GM23338 (cell line): ENCODE results near the gene CYTL1. TPM values are rescaled to one million over a fixed set of nuclear protein-coding genes. Genes with fewer than 3 reads are reported as not detected.
A peak's percentile ranks its signal among the peaks of the same experiment; 100 is the strongest.

Source experiments
- ATAC-seq: fragments of 200-7000 bp; cut with Tn5 transposase; 3 replicates; pipeline ENCODE4 v1.9.1; 2020
- DNase-seq: peaks from one replicate; pipeline ENCODE4 v3.0.0-alpha.2; 2015; ENCODE audit warnings: low spot score
- H2AFZ ChIP-seq: fragments of 200-600 bp; sonication (generic); 2 replicates; pipeline ENCODE4 v1.8.0; 2016; ENCODE audit warnings: antibody characterized with exemption, mild to moderate bottlenecking, moderate library complexity
- H3F3A ChIP-seq: fragments of 200-600 bp; sonication (generic); replicated peaks from 2 replicates; pipeline ENCODE4 v1.8.0; 2017; ENCODE audit warnings: antibody characterized with exemption, mixed run types, low read depth
- H3K27ac ChIP-seq: fragments of 200-600 bp; sonication (generic); 2 replicates; pipeline ENCODE4 v1.6.1; 2016; ENCODE audit warnings: low read depth
- H3K27me3 ChIP-seq: fragments of 200-600 bp; sonication (generic); 2 replicates; pipeline ENCODE4 v1.8.0; 2016; ENCODE audit warnings: mild to moderate bottlenecking, mixed run types, moderate library complexity; ENCODE audit not compliant: insufficient read depth
- H3K36me3 ChIP-seq: fragments of 200-600 bp; sonication (generic); 2 replicates; pipeline ENCODE4 v1.8.0; 2016; ENCODE audit warnings: mild to moderate bottlenecking; ENCODE audit not compliant: insufficient read depth
- H3K4me1 ChIP-seq: fragments of 200-600 bp; sonication (generic); 2 replicates; pipeline ENCODE4 v1.8.0; 2016; ENCODE audit warnings: mild to moderate bottlenecking, moderate library complexity; ENCODE audit not compliant: insufficient read depth
- H3K4me2 ChIP-seq: fragments of 200-600 bp; sonication (generic); 2 replicates; pipeline ENCODE4 v1.7.1; 2017; ENCODE audit warnings: mixed run types
- H3K4me3 ChIP-seq: fragments of 200-600 bp; sonication (generic); 2 replicates; pipeline ENCODE4 v1.6.1; 2016; ENCODE audit warnings: mixed run types
- H3K79me2 ChIP-seq: fragments of 200-600 bp; sonication (generic); replicated peaks from 2 replicates; pipeline ENCODE4 v1.8.0; 2017; ENCODE audit warnings: mild to moderate bottlenecking; ENCODE audit not compliant: insufficient read depth
- H3K9me2 ChIP-seq: fragments of 200-600 bp; sonication (generic); 2 replicates; pipeline ENCODE4 v1.8.0; 2017; ENCODE audit not compliant: insufficient read depth
- H4K20me1 ChIP-seq: fragments of 200-600 bp; sonication (generic); replicated peaks from 2 replicates; pipeline ENCODE4 v1.8.0; 2017; ENCODE audit warnings: mild to moderate bottlenecking; ENCODE audit not compliant: insufficient read depth
- H3K27ac Mint-ChIP-seq: 2 replicates; pipeline ENCODE4 v1.8.0; 2020; ENCODE audit warnings: inconsistent platforms, mild to moderate bottlenecking, moderate library complexity, mixed read lengths
- H3K27me3 Mint-ChIP-seq: 3 replicates; pipeline ENCODE4 v1.8.0; 2022; ENCODE audit warnings: low read depth, mild to moderate bottlenecking, moderate library complexity, mixed read lengths, inconsistent platforms; ENCODE audit not compliant: insufficient read depth, poor library complexity
- H3K36me3 Mint-ChIP-seq: 3 replicates; pipeline ENCODE4 v1.8.0; 2021; ENCODE audit warnings: low read depth, mild to moderate bottlenecking, inconsistent platforms, moderate library complexity, mixed read lengths
- H3K4me1 Mint-ChIP-seq: 3 replicates; pipeline ENCODE4 v1.8.0; 2020; ENCODE audit warnings: mild to moderate bottlenecking, inconsistent platforms, mixed read lengths
- H3K4me3 Mint-ChIP-seq: 3 replicates; pipeline ENCODE4 v1.8.0; 2021; ENCODE audit warnings: moderate library complexity, mild to moderate bottlenecking, inconsistent platforms, mixed read lengths
- H3K9me3 Mint-ChIP-seq: 3 replicates; pipeline ENCODE4 v1.8.0; 2020; ENCODE audit warnings: moderate library complexity, mild to moderate bottlenecking, inconsistent platforms, mixed read lengths
- CTCF ChIP-seq, 2 experiments: fragments of 200-600 bp in 1 of 2; sonication (generic) in 1 of 2; conservative IDR thresholded peaks; 2 replicates each; pipeline versions ENCODE4 v1.5.1 to v1.6.1; 2016 to 2017; ENCODE audit warnings: antibody characterized with exemption in 2 of 2, low read depth in 2 of 2, mild to moderate bottlenecking in 2 of 2, moderate library complexity in 1 of 2
- EZH2 ChIP-seq: fragments of 200-600 bp; sonication (generic); IDR thresholded peaks from one replicate; pipeline ENCODE4 v1.8.0; 2017; ENCODE audit warnings: antibody characterized with exemption, mild to moderate bottlenecking, low read depth; ENCODE audit not compliant: unreplicated experiment
- EZH2phosphoT487 ChIP-seq: fragments of 200-600 bp; sonication (generic); IDR thresholded peaks from one replicate; pipeline ENCODE4 v1.8.1; 2018; ENCODE audit warnings: antibody characterized with exemption; ENCODE audit not compliant: unreplicated experiment
- JUNB ChIP-seq: IDR thresholded peaks from one replicate; pipeline ENCODE4 v1.6.1; 2016; ENCODE audit warnings: antibody characterized with exemption; ENCODE audit not compliant: unreplicated experiment
- POLR2AphosphoS5 ChIP-seq: IDR thresholded peaks from 2 replicates; pipeline ENCODE4 v1.6.1; 2016; ENCODE audit warnings: antibody characterized with exemption, low read depth
- ZNF114 ChIP-seq: fragments of 250-450 bp; sonication (Bioruptor Pico); IDR thresholded peaks from 2 replicates; pipeline ENCODE4 v1.5.0; 2020; ENCODE audit warnings: mild to moderate bottlenecking, moderate library complexity
- ZNF331 ChIP-seq: fragments of 250-450 bp; sonication (Bioruptor Pico); IDR thresholded peaks from 2 replicates; pipeline ENCODE4 v1.5.0; 2020; ENCODE audit warnings: low read depth, mild to moderate bottlenecking, moderate library complexity
- polyA plus RNA-seq: library from polyadenylated mRNA; unstranded; fragments of >200 nt; fragmentation: Nextera tagmentation; extraction: Ambion mirVana; gene quantifications from 2 replicates; pipeline ENCODE4 v1.2.1, GENCODE V29; 2016
- total RNA-seq: library from RNA; depleted of rRNA; stranded (reverse); fragments of >200 nt; shearing (Covaris generic); gene quantifications from 2 replicates; pipeline ENCODE4 v1.2.3, GENCODE V29; 2014
- TF ChIP-seq, protein P1 (sequence below): IDR thresholded peaks from one replicate; pipeline ENCODE4 v1.6.1; 2018; ENCODE audit warnings: antibody characterized with exemption; ENCODE audit not compliant: unreplicated experiment

The CYTL1 gene
- total and polyA plus RNA-seq, 2 experiments from 2014 or later = 12.6 to 17.6 TPM

DNA sequence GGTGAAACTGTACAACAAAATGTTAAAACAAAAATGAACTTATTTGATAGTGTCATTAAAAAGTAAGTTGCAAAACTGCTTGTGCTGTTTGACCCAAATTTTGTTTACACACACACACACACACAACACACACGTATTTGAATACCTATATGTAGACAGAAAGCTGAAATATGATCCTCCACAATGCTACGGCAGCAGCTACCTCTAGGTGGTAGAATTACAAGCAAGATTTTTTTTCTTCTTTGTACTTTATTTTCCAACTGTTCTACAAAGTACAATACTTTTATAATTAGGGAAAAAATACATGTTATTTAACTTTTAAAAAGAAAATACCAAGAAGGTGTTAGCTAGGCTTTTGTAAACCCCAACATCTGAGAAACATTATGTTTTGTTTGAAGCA lies 1.2 kb downstream of the CYTL1 start:
- H4K20me1 ChIP-seq = no peaks in the 10 kb centered on the region
- no peaks in the 10 kb centered on the region for H3F3A ChIP-seq
- H3K79me2 ChIP-seq = no peaks in the 10 kb centered on the region
- H3K27me3 ChIP-seq = no peaks in the 10 kb centered on the region
- no peak overlapping the region for H2AFZ ChIP-seq
- peaks cover 3% of the 10 kb centered on the region for H3K27me3 Mint-ChIP-seq
- peak overlapping the region; percentile 77 for H3K4me2 ChIP-seq
- TF ChIP-seq, protein P1, sequence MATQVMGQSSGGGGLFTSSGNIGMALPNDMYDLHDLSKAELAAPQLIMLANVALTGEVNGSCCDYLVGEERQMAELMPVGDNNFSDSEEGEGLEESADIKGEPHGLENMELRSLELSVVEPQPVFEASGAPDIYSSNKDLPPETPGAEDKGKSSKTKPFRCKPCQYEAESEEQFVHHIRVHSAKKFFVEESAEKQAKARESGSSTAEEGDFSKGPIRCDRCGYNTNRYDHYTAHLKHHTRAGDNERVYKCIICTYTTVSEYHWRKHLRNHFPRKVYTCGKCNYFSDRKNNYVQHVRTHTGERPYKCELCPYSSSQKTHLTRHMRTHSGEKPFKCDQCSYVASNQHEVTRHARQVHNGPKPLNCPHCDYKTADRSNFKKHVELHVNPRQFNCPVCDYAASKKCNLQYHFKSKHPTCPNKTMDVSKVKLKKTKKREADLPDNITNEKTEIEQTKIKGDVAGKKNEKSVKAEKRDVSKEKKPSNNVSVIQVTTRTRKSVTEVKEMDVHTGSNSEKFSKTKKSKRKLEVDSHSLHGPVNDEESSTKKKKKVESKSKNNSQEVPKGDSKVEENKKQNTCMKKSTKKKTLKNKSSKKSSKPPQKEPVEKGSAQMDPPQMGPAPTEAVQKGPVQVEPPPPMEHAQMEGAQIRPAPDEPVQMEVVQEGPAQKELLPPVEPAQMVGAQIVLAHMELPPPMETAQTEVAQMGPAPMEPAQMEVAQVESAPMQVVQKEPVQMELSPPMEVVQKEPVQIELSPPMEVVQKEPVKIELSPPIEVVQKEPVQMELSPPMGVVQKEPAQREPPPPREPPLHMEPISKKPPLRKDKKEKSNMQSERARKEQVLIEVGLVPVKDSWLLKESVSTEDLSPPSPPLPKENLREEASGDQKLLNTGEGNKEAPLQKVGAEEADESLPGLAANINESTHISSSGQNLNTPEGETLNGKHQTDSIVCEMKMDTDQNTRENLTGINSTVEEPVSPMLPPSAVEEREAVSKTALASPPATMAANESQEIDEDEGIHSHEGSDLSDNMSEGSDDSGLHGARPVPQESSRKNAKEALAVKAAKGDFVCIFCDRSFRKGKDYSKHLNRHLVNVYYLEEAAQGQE = no peak
- TF ChIP-seq ZNF331 (CRISPR knock-in tag) (no peak), CTCF (conservative IDR thresholded peaks at IDR 0.05; ENCODE audit: low read depth in 2 of 2) (0 out of 4 replicates have a peak, but pooled peaks of 1 of the 2 experiments have one; percentile 9), POLR2AphosphoS5 (no peak)
- H3K9me2 ChIP-seq = no peaks in the 10 kb centered on the region
- no peak overlapping the region for H3K27ac ChIP-seq
- peaks cover 8% of the 10 kb centered on the region for H3K4me1 Mint-ChIP-seq
- H3K27ac Mint-ChIP-seq = no peak overlapping the region
- peak overlapping the region; percentile 56; the same call in 1 of the 2 replicates for H3K4me3 ChIP-seq
- H3K36me3 ChIP-seq = no peaks in the 10 kb centered on the region
- H3K4me1 ChIP-seq = peaks cover 11% of the 10 kb centered on the region; the same call in 1 of the 2 replicates
- H3K4me3 Mint-ChIP-seq = no peak overlapping the region
- ATAC-seq = no peak
- no peaks in the 10 kb centered on the region for H3K36me3 Mint-ChIP-seq
- DNase-seq = no peak
- H3K9me3 Mint-ChIP-seq = no peaks in the 10 kb centered on the region; the same call in 2 of the 3 replicates

DNA sequence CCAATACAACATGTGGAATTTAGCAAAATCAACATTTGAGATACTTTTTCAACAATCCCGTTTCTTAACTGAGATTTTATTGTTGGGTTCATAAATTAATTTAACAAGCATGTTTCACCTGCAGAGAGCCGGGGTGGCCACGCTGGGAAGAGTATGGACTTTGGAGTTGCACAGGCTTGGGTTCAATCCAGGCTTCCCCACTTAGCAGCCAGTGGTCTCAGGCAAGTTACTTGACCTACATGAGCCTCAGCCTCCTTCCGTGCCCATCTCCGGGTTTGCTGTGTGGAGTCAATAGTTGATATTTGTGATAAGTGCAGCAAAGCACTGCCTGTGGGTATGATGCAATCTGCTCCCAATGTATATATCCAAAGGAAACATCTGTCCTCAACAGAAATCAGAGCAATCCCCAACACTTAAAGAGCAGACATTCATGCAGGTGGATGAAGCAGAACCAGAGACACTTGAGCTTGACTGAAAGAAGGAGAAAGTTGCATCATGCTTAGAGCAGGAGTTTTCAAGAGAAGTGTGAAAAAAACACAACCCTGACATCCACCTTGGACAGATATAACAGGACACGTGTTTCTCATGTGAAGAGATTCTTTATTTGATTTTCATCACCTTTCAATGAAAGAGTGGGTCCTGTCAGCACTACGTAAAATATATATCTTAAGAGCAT lies 5.1 kb downstream of the CYTL1 start:
- ATAC-seq (no peak), DNase-seq (no peak)
- no peaks in the 10 kb centered on the region for H3K9me2 ChIP-seq
- no peak overlapping the region for H2AFZ ChIP-seq
- no peaks in the 10 kb centered on the region for H3K36me3 Mint-ChIP-seq
- no peaks in the 10 kb centered on the region for H3K79me2 ChIP-seq
- 0 out of 2 replicates have a peak, but pooled peaks cover 2% of the 10 kb centered on the region for H4K20me1 ChIP-seq
- no peak overlapping the region for H3K27ac ChIP-seq
- H3K4me3 Mint-ChIP-seq = no peak overlapping the region
- no peaks in the 10 kb centered on the region for H3F3A ChIP-seq
- no peaks in the 10 kb centered on the region for H3K36me3 ChIP-seq
- no peak overlapping the region; the same call in 1 of the 2 replicates for H3K27ac Mint-ChIP-seq
- H3K27me3 Mint-ChIP-seq = peaks cover 3% of the 10 kb centered on the region
- H3K4me3 ChIP-seq = no peak overlapping the region
- peaks cover 8% of the 10 kb centered on the region for H3K4me1 Mint-ChIP-seq
- H3K4me1 ChIP-seq = peaks cover 7% of the 10 kb centered on the region; the same call in 1 of the 2 replicates
- no peak overlapping the region for H3K4me2 ChIP-seq
- H3K27me3 ChIP-seq = no peaks in the 10 kb centered on the region
- no peaks in the 10 kb centered on the region; the same call in 2 of the 3 replicates for H3K9me3 Mint-ChIP-seq
- TF ChIP-seq ZNF114 (no peak), CTCF (conservative IDR thresholded peaks at IDR 0.05; ENCODE audit: low read depth in 2 of 2) (no peak), EZH2 (no peak), EZH2phosphoT487 (no peak), ZNF331 (CRISPR knock-in tag) (no peak), JUNB (no peak)
